Smooth muscle cell (in vitro differentiated cells): ENCODE measurements around the gene VANGL2. TPM values are rescaled to one million over a fixed set of nuclear protein-coding genes. Genes with fewer than 3 reads are reported as not detected.

ENCODE experiments used
- DNase-seq: peaks from one replicate; lab custom pipeline; 2025; ENCODE audit not compliant: unreplicated experiment; lab: John Stamatoyannopoulos, UW
- H2AFZ ChIP-seq: fragments of 200-600 bp; sonication (generic); 2 replicates; pipeline ENCODE4 v1.6.0; 2016; ENCODE audit warnings: antibody characterized with exemption, low read depth, mild to moderate bottlenecking
- H3F3A ChIP-seq: fragments of 200-600 bp; sonication (generic); 2 replicates; pipeline ENCODE4 v1.6.0; 2017; ENCODE audit warnings: antibody characterized with exemption, low read depth
- H3K27ac ChIP-seq: fragments of 200-600 bp; sonication (generic); 2 replicates; pipeline ENCODE4 v1.5.1; 2016; ENCODE audit warnings: low read depth, mild to moderate bottlenecking
- H3K27me3 ChIP-seq: fragments of 200-600 bp; sonication (generic); 2 replicates; pipeline ENCODE4 v1.6.1; 2016; ENCODE audit warnings: low read depth, mild to moderate bottlenecking
- H3K36me3 ChIP-seq: fragments of 200-600 bp; sonication (generic); 2 replicates; pipeline ENCODE4 v1.5.1; 2016; ENCODE audit warnings: low read depth
- H3K4me1 ChIP-seq: fragments of 200-600 bp; sonication (generic); 2 replicates; pipeline ENCODE4 v1.5.1; 2016; ENCODE audit warnings: low read depth
- H3K4me2 ChIP-seq: fragments of 200-600 bp; sonication (generic); 2 replicates; pipeline ENCODE4 v1.6.0; 2016; ENCODE audit warnings: mild to moderate bottlenecking
- H3K4me3 ChIP-seq: fragments of 200-600 bp; sonication (generic); 2 replicates; pipeline ENCODE4 v1.5.1; 2016; ENCODE audit warnings: mild to moderate bottlenecking
- H3K79me2 ChIP-seq: fragments of 200-600 bp; sonication (generic); 2 replicates; pipeline ENCODE4 v1.6.0; 2016; ENCODE audit warnings: low read depth, mild to moderate bottlenecking
- H3K9ac ChIP-seq: fragments of 200-600 bp; sonication (generic); 2 replicates; pipeline ENCODE4 v1.6.0; 2016; ENCODE audit warnings: low read depth
- H3K9me3 ChIP-seq: fragments of 200-600 bp; sonication (generic); replicated peaks from 2 replicates; pipeline ENCODE4 v1.5.1; 2016; ENCODE audit warnings: low read depth
- H4K20me1 ChIP-seq: fragments of 200-600 bp; sonication (generic); 2 replicates; pipeline ENCODE4 v1.6.0; 2016; ENCODE audit warnings: low read depth
- CTCF ChIP-seq: fragments of 200-600 bp; sonication (generic); IDR thresholded peaks from 2 replicates; pipeline ENCODE4 v1.5.1; 2017; ENCODE audit warnings: borderline replicate concordance, mild to moderate bottlenecking, antibody characterized with exemption; ENCODE audit not compliant: insufficient read depth, poor library complexity, severe bottlenecking
- WGBS: methylation state at CpG from one replicate; pipeline ENCODE4 v1.1.7; 2016; ENCODE audit warnings: low lambda C conversion rate; 5-methylcytosine and 5-hydroxymethylcytosine counted together
- polyA plus RNA-seq: library from polyadenylated mRNA; unstranded; fragments of >200 nt; fragmentation: Nextera tagmentation; extraction: Ambion mirVana; gene quantifications from 2 replicates; pipeline ENCODE4 v1.2.1, GENCODE V29; 2016
- total RNA-seq: library from RNA; depleted of rRNA; stranded (reverse); fragments of >200 nt; gene quantifications from 2 replicates; pipeline ENCODE4 v1.2.3, GENCODE V29; 2014

VANGL2 gene
- total and polyA plus RNA-seq, 2 experiments from 2014 or later = 7.1 to 12.2 TPM

DNA sequence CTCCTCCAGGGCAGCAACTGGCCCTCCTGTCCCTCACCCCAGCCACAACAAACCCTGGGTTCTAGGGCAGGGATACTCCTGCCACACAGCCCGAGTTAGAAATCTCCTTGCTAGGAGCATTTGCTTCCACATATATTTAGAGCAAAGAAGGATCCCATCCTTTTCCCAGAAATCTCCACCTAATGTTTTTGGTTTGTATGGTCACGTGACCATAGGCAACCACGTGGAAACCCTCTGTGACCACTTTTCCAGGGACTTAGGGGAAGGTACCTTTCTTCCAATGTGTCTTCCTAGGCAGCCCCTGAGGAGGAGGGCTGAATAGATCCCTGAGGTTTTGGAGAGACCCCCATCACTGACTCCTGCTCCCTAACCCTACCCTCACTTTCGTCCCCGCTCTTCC, 25.5 kb downstream of the VANGL2 start:
- no peaks in the 10 kb centered on the region for H3K9me3 ChIP-seq
- no peak for DNase-seq
- H3K4me3 ChIP-seq = no peak overlapping the region
- TF ChIP-seq CTCF = no peak
- H3K36me3 ChIP-seq = no peaks in the 10 kb centered on the region
- H3K27me3 ChIP-seq = no peaks in the 10 kb centered on the region
- WGBS = 95% methylated on average over 5 of the region's 5 CpGs
- no peaks in the 10 kb centered on the region for H3F3A ChIP-seq
- no peak overlapping the region for H3K9ac ChIP-seq
- H3K27ac ChIP-seq = no peak overlapping the region
- H3K4me2 ChIP-seq = no peak overlapping the region
- no peaks in the 10 kb centered on the region for H3K79me2 ChIP-seq
- H3K4me1 ChIP-seq = no peaks in the 10 kb centered on the region
- H4K20me1 ChIP-seq = no peaks in the 10 kb centered on the region
- no peak overlapping the region for H2AFZ ChIP-seq

GRCh38 chr1:160427625-160428024, 27.3 kb downstream of the VANGL2 start:
- no peaks in the 10 kb centered on the region for H3K27me3 ChIP-seq
- no peak for TF ChIP-seq CTCF
- no peaks in the 10 kb centered on the region for H3K79me2 ChIP-seq
- no peak overlapping the region for H3K27ac ChIP-seq
- H3K4me3 ChIP-seq = no peak overlapping the region
- H2AFZ ChIP-seq = no peak overlapping the region
- H3K4me2 ChIP-seq = no peak overlapping the region
- H3F3A ChIP-seq = no peaks in the 10 kb centered on the region
- 79% methylated on average over 7 of the region's 7 CpGs for WGBS
- no peak overlapping the region for H3K9ac ChIP-seq
- DNase-seq = no peak
- H4K20me1 ChIP-seq = no peaks in the 10 kb centered on the region
- no peaks in the 10 kb centered on the region for H3K36me3 ChIP-seq
- H3K9me3 ChIP-seq = no peaks in the 10 kb centered on the region
- no peaks in the 10 kb centered on the region for H3K4me1 ChIP-seq

DNA sequence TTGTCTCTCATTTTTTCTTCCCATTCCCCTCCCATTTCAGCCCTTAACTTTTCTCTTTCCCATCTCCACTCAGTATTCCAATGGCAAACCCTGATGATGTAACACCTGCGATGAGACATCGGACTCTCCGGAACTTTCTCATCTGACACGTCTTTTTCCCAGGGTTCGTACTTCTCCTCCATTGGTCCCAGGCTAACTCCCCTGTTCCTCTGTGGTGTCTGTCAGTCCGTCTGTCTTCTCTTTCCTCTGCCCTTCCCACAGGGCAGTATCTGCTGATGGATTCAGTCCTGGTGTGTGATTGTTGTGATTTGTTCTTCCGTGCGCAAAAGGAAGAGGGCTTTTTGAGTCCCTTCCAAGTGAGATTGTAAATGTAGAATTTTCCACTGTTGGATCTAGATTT, 27.7 kb downstream of the VANGL2 start:
- H3K36me3 ChIP-seq = no peaks in the 10 kb centered on the region
- no peaks in the 10 kb centered on the region for H3K27me3 ChIP-seq
- H3K4me3 ChIP-seq = no peak overlapping the region
- no peak overlapping the region for H3K9ac ChIP-seq
- DNase-seq = no peak
- no peak overlapping the region for H2AFZ ChIP-seq
- no peak for TF ChIP-seq CTCF
- no peaks in the 10 kb centered on the region for H3K79me2 ChIP-seq
- no peaks in the 10 kb centered on the region for H3K4me1 ChIP-seq
- H3K4me2 ChIP-seq = no peak overlapping the region
- WGBS = 86% methylated on average over 8 of the region's 8 CpGs
- H4K20me1 ChIP-seq = no peaks in the 10 kb centered on the region
- no peaks in the 10 kb centered on the region for H3F3A ChIP-seq
- no peak overlapping the region for H3K27ac ChIP-seq
- no peaks in the 10 kb centered on the region for H3K9me3 ChIP-seq

DNA sequence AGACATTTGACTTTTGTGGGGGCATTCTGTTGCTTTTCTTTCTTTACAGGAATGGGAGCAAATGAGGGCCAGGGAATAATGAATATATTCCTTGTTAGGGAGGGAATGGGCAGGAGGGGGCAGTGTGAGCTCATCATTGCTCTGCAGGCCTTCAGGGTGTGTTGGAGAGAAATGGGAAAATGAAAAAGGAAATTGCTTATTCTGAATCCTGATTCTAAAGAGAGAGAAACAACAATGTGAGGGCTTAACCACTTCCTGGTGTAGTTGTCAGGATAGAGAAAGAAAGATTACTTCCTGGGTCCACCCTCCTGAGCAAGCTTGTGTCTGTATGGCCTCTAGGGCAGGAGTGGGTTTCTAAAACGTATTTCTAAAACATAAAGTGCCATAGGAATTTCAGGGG, 28.3 kb downstream of the VANGL2 start:
- 81% methylated on average over 1 of the region's 1 CpG for WGBS
- peak; percentile 53 for TF ChIP-seq CTCF
- no peaks in the 10 kb centered on the region for H3K4me1 ChIP-seq
- H3K36me3 ChIP-seq = no peaks in the 10 kb centered on the region
- H3K4me2 ChIP-seq = no peak overlapping the region
- no peak overlapping the region for H2AFZ ChIP-seq
- H3K4me3 ChIP-seq = no peak overlapping the region
- no peaks in the 10 kb centered on the region for H3K79me2 ChIP-seq
- no peak overlapping the region for H3K27ac ChIP-seq
- no peaks in the 10 kb centered on the region for H3K9me3 ChIP-seq
- H4K20me1 ChIP-seq = no peaks in the 10 kb centered on the region
- DNase-seq = no peak
- no peak overlapping the region for H3K9ac ChIP-seq
- no peaks in the 10 kb centered on the region for H3F3A ChIP-seq
- no peaks in the 10 kb centered on the region for H3K27me3 ChIP-seq
